SH-SY5Y (cell line): ENCODE measurements around the gene HMCN1.

Experiments
- GATA2 ChIP-seq: IDR thresholded peaks from 2 replicates; pipeline ENCODE4 v1.6.1; 2011; ENCODE audit warnings: mild to moderate bottlenecking, low read depth, low read length
- GATA3 ChIP-seq: IDR thresholded peaks from 2 replicates; pipeline ENCODE4 v1.6.1; 2011; ENCODE audit warnings: low read depth, mild to moderate bottlenecking, low read length, moderate library complexity

DNA sequence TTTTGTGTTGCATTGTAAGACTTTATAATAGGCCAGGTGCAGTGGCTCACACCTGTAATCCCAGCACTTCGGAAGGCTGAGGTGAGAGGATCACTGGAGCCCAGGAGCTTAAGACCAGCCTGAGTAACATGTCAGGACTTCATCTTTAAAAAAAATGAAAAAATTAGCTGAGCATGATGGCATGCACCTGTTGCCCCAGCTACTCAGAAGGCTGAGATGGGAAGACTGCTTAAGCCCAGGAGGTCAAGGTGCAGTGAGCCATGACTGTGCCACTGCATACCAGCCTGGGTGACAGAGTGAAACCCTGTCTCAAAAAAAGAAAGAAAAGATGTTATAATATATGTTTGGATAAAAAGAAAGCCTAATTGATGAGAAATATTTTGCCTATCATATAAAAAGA lies 34.9 kb downstream of the HMCN1 start:
- TF ChIP-seq GATA2 (no peak), GATA3 (no peak)
